Measurements from ENCODE around the gene ACLY.

Gene ACLY

DNA sequence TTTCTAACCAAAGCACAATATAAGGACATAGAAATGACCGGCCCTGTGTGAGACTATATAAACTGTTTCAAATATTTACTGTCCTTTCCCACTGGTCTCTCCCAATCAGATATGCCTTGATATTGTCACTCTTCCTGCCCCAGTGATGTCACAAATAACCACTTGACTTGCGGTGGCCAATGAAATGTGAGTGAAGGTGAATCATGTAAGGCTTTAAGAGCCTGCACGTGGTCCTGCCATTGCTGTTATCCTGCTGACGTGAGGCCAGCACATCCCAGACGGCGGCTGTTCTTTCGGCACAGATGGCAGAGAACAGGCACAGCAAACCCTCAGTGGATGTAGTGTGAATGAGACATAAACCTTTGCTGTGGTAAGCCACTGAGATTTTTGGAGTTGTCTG is 48.1 kb downstream of the ACLY start:
- H2AFZ ChIP-seq (ENCODE audit: low read depth, low read length): no peak overlapping the region
- H3K79me1 ChIP-seq (replicated peaks; ENCODE audit: low read length, poor library complexity, severe bottlenecking): peaks cover 11% of the 10 kb centered on the region
- no peak overlapping the region for H3K4me2 ChIP-seq (ENCODE audit: low read length, poor library complexity, severe bottlenecking)
- H3K36me3 ChIP-seq (ENCODE audit: control insufficient read depth in 1 of 2, insufficient read depth in 2 of 2, low read depth in 1 of 2, low read length in 2 of 2): peaks cover 61 to 80% of the 10 kb centered on the region in 2 experiments
- no peak overlapping the region for H2BK120ac ChIP-seq (ENCODE audit: low read depth, low read length)
- no peak overlapping the region for H3K27ac ChIP-seq (ENCODE audit: low read length, poor library complexity, severe bottlenecking)
- H4K8ac ChIP-seq (ENCODE audit: low read length): no peak overlapping the region
- H3K9ac ChIP-seq (ENCODE audit: low read length): no peak overlapping the region
- 91% methylated on average over 7 of the region's 7 CpGs for WGBS
- H3K4ac ChIP-seq (ENCODE audit: low read depth in 1 of 2, low read length in 2 of 2): no peak overlapping the region
- H3K18ac ChIP-seq (ENCODE audit: low read depth in 1 of 2, low read length in 2 of 2): no peak overlapping the region
- H3K9me3 ChIP-seq (ENCODE audit: control insufficient read depth, low read length): no peaks in the 10 kb centered on the region
- peaks cover 2% of the 10 kb centered on the region for H3K4me1 ChIP-seq (ENCODE audit: control insufficient read depth, insufficient read depth, low read depth, low read length)
- no peak overlapping the region for H3K4me3 ChIP-seq (ENCODE audit: insufficient read depth in 1 of 2, low read depth in 1 of 2, low read length in 2 of 2)
- no peak overlapping the region for H2BK15ac ChIP-seq (ENCODE audit: low read depth, poor library complexity, severe bottlenecking)
- DNase-seq: peak; percentile 43
- H2BK12ac ChIP-seq (ENCODE audit: low read length in 2 of 2): no peak overlapping the region
- H4K91ac ChIP-seq (ENCODE audit: low read length): no peak overlapping the region
- H2BK5ac ChIP-seq (ENCODE audit: low read depth, low read length, poor library complexity, severe bottlenecking): no peak overlapping the region
- H3K27me3 ChIP-seq (ENCODE audit: control insufficient read depth in 1 of 2, insufficient read depth in 1 of 2, low read length in 2 of 2): no peaks in the 10 kb centered on the region
- H3K23ac ChIP-seq (ENCODE audit: low read length in 2 of 2): no peak overlapping the region
- no peak overlapping the region for H3K14ac ChIP-seq (ENCODE audit: low read length in 2 of 2)
- no peak overlapping the region for H2AK5ac ChIP-seq (ENCODE audit: low read length, severe bottlenecking)

DNA sequence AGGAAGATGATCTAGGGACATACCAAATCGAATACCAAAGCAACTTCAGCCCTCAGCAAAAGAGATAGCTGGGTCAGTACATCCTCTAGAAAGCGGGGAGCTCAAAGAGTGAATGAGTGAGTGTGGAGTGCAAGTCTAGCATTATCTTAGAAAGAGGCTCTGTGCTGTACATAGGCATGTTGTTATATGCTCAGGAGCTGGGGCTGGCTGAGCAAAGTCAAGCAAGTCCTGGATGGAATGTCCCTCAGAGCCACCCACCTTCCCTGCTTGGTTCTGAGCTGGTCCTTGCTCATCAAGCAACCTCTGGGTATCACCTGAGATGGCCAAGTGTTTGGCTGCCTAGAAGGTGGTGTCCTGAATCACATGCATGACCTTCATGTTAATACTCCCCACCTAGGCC is 48.7 kb downstream of the ACLY start:
- Histone ChIP-seq H3K4me2 (ENCODE audit: low read length, poor library complexity, severe bottlenecking) (no peak overlapping the region), H3K14ac (ENCODE audit: low read length in 2 of 2) (no peak overlapping the region), H2BK120ac (ENCODE audit: low read depth, low read length) (no peak overlapping the region), H3K9ac (ENCODE audit: low read length) (no peak overlapping the region), H3K9me3 (ENCODE audit: control insufficient read depth, low read length) (no peaks in the 10 kb centered on the region), H2BK12ac (ENCODE audit: low read length in 2 of 2) (no peak overlapping the region), H3K4me1 (ENCODE audit: control insufficient read depth, insufficient read depth, low read depth, low read length) (peaks cover 4% of the 10 kb centered on the region), H3K23ac (ENCODE audit: low read length in 2 of 2) (no peak overlapping the region), H3K18ac (ENCODE audit: low read depth in 1 of 2, low read length in 2 of 2) (no peak overlapping the region), H4K8ac (ENCODE audit: low read length) (no peak overlapping the region), H3K79me1 (replicated peaks; ENCODE audit: low read length, poor library complexity, severe bottlenecking) (peaks cover 11% of the 10 kb centered on the region), H3K4me3 (ENCODE audit: insufficient read depth in 1 of 2, low read depth in 1 of 2, low read length in 2 of 2) (no peak overlapping the region), H3K36me3 (ENCODE audit: control insufficient read depth in 1 of 2, insufficient read depth in 2 of 2, low read depth in 1 of 2, low read length in 2 of 2) (peaks cover 59 to 79% of the 10 kb centered on the region in 2 experiments), H4K91ac (ENCODE audit: low read length) (no peak overlapping the region), H2AK5ac (ENCODE audit: low read length, severe bottlenecking) (no peak overlapping the region), H3K27ac (ENCODE audit: low read length, poor library complexity, severe bottlenecking) (no peak overlapping the region), H2AFZ (ENCODE audit: low read depth, low read length) (no peak overlapping the region), H3K27me3 (ENCODE audit: control insufficient read depth in 1 of 2, insufficient read depth in 1 of 2, low read length in 2 of 2) (no peaks in the 10 kb centered on the region), H2BK5ac (ENCODE audit: low read depth, low read length, poor library complexity, severe bottlenecking) (no peak overlapping the region), H2BK15ac (ENCODE audit: low read depth, poor library complexity, severe bottlenecking) (no peak overlapping the region), H3K4ac (ENCODE audit: low read depth in 1 of 2, low read length in 2 of 2) (no peak overlapping the region)
- no peak for DNase-seq
- WGBS: 100% methylated on average over 2 of the region's 2 CpGs

DNA sequence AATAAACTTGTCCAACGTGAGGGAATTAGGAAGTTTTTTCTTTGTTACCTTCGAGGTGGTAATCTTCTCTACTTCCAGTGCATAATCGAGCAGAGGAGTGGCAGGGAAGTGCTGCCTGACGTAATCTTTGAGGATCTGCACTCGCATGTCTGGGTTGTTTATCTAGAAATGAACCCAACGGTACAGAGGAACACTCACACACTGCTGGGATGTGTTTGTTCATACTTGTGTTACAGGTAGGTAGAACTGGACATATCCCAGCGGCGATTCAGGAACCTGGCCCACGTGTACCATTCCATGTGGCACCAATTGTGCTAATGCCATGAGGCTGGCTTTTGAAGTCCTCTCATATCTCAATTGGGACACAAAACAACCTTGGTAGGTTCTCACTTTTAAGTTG is 49.3 kb downstream of the ACLY start:
- Histone ChIP-seq H2BK12ac (ENCODE audit: low read length in 2 of 2) (no peak overlapping the region), H3K4me1 (ENCODE audit: control insufficient read depth, insufficient read depth, low read depth, low read length) (peaks cover 4% of the 10 kb centered on the region), H3K27me3 (ENCODE audit: control insufficient read depth in 1 of 2, insufficient read depth in 1 of 2, low read length in 2 of 2) (no peaks in the 10 kb centered on the region), H3K9ac (ENCODE audit: low read length) (no peak overlapping the region), H3K4me2 (ENCODE audit: low read length, poor library complexity, severe bottlenecking) (no peak overlapping the region), H3K23ac (ENCODE audit: low read length in 2 of 2) (no peak overlapping the region), H2AFZ (ENCODE audit: low read depth, low read length) (no peak overlapping the region), H4K8ac (ENCODE audit: low read length) (no peak overlapping the region), H3K79me1 (replicated peaks; ENCODE audit: low read length, poor library complexity, severe bottlenecking) (peaks cover 11% of the 10 kb centered on the region), H3K14ac (ENCODE audit: low read length in 2 of 2) (no peak overlapping the region), H2BK15ac (ENCODE audit: low read depth, poor library complexity, severe bottlenecking) (no peak overlapping the region), H3K4ac (ENCODE audit: low read depth in 1 of 2, low read length in 2 of 2) (no peak overlapping the region), H3K18ac (ENCODE audit: low read depth in 1 of 2, low read length in 2 of 2) (no peak overlapping the region), H4K91ac (ENCODE audit: low read length) (no peak overlapping the region), H2BK120ac (ENCODE audit: low read depth, low read length) (no peak overlapping the region), H3K36me3 (ENCODE audit: control insufficient read depth in 1 of 2, insufficient read depth in 2 of 2, low read depth in 1 of 2, low read length in 2 of 2) (peaks cover 56 to 73% of the 10 kb centered on the region in 2 experiments), H3K4me3 (ENCODE audit: insufficient read depth in 1 of 2, low read depth in 1 of 2, low read length in 2 of 2) (no peak overlapping the region), H2AK5ac (ENCODE audit: low read length, severe bottlenecking) (no peak overlapping the region), H3K27ac (ENCODE audit: low read length, poor library complexity, severe bottlenecking) (no peak overlapping the region), H3K9me3 (ENCODE audit: control insufficient read depth, low read length) (no peaks in the 10 kb centered on the region), H2BK5ac (ENCODE audit: low read depth, low read length, poor library complexity, severe bottlenecking) (no peak overlapping the region)
- WGBS: 89% methylated on average over 9 of the region's 9 CpGs
- DNase-seq: no peak

DNA sequence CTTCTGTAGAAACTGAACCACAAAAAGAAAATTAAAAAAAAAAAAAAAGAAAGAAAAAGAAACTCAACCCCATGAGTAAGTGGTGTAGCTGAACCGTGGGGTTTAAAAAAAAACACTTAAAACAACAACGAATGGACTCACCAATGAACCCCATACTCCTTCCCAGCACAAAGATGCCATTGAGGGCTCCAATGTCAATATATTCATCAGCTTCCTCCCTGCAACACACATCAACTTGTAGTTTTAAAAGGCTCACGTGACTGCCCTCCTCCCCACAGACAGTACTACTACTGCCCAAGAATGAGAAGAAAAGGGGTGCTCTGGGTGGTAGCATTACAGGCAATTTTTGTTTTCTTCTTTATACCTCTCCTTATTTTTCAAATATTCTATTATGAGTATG is 50.2 kb downstream of the ACLY start:
- Histone ChIP-seq H4K8ac (ENCODE audit: low read length) (no peak overlapping the region), H3K27ac (ENCODE audit: low read length, poor library complexity, severe bottlenecking) (no peak overlapping the region), H3K4me1 (ENCODE audit: control insufficient read depth, insufficient read depth, low read depth, low read length) (peaks cover 2% of the 10 kb centered on the region), H4K91ac (ENCODE audit: low read length) (no peak overlapping the region), H3K36me3 (ENCODE audit: control insufficient read depth in 1 of 2, insufficient read depth in 2 of 2, low read depth in 1 of 2, low read length in 2 of 2) (peaks cover 47 to 65% of the 10 kb centered on the region in 2 experiments), H3K27me3 (ENCODE audit: control insufficient read depth in 1 of 2, insufficient read depth in 1 of 2, low read length in 2 of 2) (no peaks in the 10 kb centered on the region), H2BK120ac (ENCODE audit: low read depth, low read length) (no peak overlapping the region), H3K23ac (ENCODE audit: low read length in 2 of 2) (no peak overlapping the region), H2BK15ac (ENCODE audit: low read depth, poor library complexity, severe bottlenecking) (no peak overlapping the region), H3K4me2 (ENCODE audit: low read length, poor library complexity, severe bottlenecking) (no peak overlapping the region), H3K4me3 (ENCODE audit: insufficient read depth in 1 of 2, low read depth in 1 of 2, low read length in 2 of 2) (no peak overlapping the region), H2BK12ac (ENCODE audit: low read length in 2 of 2) (no peak overlapping the region), H2AFZ (ENCODE audit: low read depth, low read length) (no peak overlapping the region), H3K14ac (ENCODE audit: low read length in 2 of 2) (no peak overlapping the region), H2BK5ac (ENCODE audit: low read depth, low read length, poor library complexity, severe bottlenecking) (no peak overlapping the region), H3K4ac (ENCODE audit: low read depth in 1 of 2, low read length in 2 of 2) (no peak overlapping the region), H2AK5ac (ENCODE audit: low read length, severe bottlenecking) (no peak overlapping the region), H3K9ac (ENCODE audit: low read length) (no peak overlapping the region), H3K79me1 (replicated peaks; ENCODE audit: low read length, poor library complexity, severe bottlenecking) (peaks cover 10% of the 10 kb centered on the region), H3K18ac (ENCODE audit: low read depth in 1 of 2, low read length in 2 of 2) (no peak overlapping the region), H3K9me3 (ENCODE audit: control insufficient read depth, low read length) (no peaks in the 10 kb centered on the region)
- 83% methylated on average over 2 of the region's 3 CpGs for WGBS
- no peak for DNase-seq
